NOMO-1 treated with dmso at 0.1 percent for 144 hours (cell line): Measurements from ENCODE around the gene HMCN2.
"Not testable (repeated sequence)": the region's sequence is repeated elsewhere in the genome, so short reads cannot be mapped to it uniquely, and the experiment has no call there.

Experiments used
- DNase-seq: peaks from one replicate; lab custom pipeline; 2025; ENCODE audit not compliant: unreplicated experiment; lab: John Stamatoyannopoulos, UW

HMCN2 gene

DNA sequence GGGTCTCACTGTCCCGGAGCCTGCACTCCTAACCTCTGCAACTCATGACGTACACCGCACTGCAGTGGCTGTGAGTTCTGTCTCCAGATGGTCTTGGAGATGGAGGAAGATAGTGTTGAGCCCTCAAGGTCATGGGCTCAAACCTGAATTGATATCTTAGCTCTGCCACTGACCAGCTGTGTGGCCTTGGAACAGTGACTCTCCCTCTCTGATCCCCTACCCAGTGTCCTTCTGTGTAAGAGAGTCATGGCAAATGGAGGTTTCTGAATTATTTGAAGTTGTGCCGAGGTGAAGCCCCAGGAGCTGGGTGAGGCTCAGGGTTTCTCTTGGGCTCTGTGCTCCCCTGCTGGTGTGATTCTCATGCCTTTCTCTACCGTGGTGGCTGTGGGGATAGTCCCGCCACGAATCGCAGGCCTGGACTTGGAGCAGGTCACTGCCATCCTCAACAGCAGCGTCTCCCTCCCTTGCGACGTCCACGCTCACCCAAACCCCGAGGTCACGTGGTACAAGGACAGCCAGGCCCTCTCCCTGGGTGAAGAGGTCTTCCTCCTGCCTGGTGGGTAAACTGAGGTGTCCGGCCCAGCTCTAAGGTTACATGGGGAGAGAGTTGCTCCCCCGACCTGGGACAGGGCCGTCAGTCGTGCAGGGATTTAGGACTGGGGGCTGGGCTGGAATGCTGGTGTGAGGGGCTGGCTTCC lies 118.6 kb downstream of the HMCN2 start:
- no peak for DNase-seq

DNA sequence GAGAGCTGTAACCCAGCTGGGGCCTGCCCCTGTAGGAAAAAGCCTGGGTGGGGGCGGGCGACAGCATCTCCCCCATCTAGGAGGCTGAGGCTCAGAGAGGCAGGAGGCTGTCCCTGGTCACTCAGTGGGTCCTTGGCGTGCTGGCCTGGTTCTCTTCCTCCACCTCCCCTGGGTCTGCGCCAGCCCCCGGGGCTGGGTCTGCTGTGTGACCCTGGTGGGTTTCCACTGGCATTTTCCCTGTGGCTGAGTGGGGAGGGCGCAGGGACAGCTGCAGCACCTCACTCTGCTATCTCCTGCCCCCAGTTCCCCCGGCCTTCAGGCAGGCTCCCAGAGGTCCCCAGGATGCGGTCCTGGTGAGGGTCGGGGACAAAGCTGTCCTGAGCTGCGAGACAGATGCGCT lies 119.7 kb downstream of the HMCN2 start:
- DNase-seq, result no peak

DNA sequence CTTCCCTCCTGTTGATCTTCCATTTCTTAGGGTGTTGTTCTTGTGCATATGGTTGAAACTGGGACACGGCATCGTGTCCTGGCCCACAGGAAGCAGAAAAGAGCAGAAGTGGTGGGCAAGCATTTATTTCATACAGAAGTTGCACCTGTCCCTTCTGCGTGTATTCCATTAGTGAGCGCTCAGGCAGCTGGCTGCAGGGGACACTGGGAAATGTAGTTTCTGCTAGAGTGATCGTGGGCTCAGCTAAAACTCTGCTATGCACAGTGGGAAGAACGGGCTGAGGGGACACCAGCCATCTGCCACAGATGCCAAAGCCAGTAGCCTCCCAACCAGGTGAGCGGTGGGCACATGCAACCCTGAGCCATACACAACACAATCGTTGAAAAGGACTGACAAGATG lies 121.8 kb downstream of the HMCN2 start:
- no peak for DNase-seq

DNA sequence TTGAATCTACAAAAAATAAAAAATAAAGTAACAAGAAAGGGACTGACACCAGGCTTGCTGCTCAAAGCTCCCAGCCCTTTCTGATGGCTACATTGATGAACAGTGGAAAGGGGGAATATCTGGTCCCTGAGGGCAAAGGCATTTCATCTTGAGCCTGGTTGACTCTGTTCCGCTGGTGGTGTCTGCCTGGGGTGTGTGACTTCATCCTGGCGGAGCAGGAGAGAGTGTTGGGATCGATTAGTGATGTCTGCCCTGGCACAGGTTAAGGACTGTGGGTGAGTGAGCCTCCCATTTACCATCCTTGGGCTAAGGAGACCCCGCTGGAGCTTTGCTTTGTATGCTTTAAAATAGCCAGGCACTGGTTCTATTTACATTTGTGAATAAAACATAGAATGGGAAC lies 122.3 kb downstream of the HMCN2 start:
- no peak for DNase-seq

GRCh38 chr9:130390390-130390789 lies 124.8 kb downstream of the HMCN2 start:
- DNase-seq, result no peak

DNA sequence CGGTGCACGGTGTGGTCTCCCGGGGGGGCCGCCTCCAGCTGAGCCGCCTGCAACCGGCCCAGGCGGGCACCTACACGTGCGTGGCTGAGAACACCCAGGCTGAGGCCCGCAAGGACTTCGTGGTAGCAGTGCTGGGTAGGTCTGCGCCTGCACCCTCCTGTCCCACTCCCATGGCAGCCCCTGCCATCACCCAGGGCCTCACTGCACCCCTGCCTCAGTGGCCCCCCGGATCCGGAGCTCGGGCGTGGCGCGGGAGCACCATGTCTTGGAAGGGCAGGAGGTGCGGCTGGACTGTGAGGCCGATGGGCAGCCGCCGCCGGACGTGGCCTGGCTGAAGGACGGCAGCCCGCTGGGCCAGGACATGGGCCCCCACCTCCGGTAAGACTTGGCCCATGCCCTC lies 125.4 kb downstream of the HMCN2 start:
- no peak for DNase-seq

GRCh38 chr9:130391866-130392265 lies 126.3 kb downstream of the HMCN2 start:
- DNase-seq, result no peak

- no peak for DNase-seq
Measured at GRCh38 chr9:130393681-130394071, 128.1 kb downstream of the HMCN2 start.

DNA sequence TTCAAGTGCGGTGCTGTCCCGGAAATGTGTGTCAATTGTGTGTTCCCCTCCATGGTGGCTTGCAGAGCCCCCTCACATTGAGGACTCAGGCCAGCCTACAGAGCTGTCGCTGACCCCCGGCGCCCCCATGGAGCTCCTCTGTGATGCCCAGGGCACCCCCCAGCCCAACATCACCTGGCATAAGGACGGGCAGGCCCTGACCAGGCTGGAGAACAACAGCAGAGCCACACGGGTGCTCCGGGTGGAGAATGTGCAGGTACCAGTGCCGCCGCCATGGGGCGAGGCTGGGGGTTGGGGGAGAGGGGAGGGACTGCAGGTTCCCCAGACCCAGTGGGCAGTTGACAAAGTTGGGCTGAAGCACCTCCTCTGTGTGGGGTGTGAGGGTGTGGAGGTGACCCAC lies 128.8 kb downstream of the HMCN2 start:
- DNase-seq, result no peak

DNA sequence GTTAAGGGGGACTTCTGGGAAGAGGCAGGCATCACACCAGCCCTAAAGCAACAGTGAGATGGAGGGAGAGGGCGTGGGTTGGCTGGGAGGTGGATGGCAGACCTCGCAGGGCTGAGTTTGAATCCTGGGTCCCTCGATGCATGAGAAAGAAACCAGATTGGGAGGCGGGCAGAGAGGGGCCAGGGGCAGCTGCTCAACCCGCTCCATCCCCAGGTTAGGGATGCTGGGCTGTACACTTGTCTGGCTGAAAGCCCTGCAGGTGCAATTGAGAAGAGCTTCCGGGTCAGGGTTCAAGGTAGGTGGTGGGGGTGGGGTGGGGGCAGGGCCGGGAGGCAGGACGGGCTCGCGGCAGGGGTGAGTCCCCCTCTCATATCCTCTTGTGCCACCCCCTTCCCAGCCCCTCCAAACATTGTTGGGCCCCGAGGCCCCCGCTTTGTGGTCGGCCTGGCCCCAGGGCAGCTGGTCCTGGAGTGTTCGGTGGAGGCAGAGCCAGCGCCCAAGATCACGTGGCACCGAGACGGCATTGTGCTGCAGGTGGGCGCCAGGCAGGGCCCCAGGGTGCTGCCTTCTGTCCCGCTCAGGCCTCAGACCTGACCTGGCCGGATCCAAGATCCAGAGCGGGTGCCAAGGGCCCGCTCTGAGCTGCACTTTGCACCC lies 129.4 kb downstream of the HMCN2 start:
- DNase-seq, result no peak

DNA sequence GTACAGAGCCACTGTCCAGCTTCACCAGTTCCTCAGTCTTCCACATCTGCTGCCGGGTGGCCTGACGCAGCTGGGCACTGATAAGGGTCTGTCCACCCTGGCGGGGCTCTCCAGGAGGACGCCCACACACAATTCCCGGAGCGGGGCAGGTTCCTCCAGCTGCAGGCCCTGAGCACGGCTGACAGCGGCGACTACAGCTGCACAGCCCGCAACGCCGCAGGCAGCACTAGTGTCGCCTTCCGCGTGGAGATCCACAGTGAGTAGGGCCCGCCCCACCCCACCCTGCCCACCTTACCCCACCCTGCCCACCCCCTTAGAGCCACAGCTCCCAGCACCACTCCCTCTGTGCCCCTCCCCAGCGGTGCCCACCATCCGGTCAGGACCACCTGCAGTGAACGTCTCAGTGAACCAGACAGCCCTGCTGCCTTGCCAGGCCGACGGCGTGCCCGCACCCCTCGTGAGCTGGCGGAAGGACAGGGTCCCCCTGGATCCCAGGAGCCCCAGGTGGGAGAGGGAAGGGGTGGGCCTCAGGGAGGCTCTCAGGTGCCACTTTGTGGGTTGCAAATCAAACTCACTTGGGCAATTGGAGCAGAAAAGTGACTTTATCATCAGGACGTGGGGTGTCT lies 130.4 kb downstream of the HMCN2 start:
- DNase-seq, result no peak

GRCh38 chr9:130396581-130396980 lies 131.0 kb downstream of the HMCN2 start:
- DNase-seq, result no peak

DNA sequence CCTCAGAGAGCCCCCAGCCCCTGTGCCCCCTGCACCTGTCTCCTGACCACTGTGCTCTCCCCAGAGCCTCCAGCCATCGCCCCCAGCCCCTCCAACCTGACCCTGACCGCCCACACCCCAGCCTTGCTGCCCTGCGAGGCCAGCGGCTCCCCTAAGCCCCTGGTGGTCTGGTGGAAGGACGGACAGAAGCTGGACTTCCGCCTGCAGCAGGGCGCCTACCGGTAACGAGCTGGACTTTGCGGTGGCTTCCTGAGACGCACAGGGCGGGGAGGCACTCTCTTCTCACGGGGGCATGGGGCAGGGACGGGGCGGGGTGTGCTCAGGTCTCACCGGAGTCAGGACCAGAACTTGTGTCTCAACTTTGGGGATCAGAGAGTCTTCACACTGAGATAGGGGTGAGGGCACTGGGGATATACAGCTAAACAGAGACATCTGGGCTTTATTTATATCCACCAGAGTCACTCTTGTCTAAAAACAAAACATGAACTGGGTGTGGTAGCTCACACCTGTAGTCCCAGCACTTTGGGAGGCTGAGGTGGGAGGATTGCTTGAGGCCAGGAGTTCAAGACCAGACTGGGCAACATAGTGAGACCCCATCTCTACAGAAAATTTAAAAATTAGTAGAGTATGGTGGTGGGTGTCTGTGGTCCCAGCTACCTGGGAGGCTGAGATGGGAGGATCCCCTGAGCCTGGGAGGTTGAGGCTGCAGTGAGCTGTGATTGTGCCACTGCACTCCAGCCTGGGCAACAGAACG lies 133.1 kb downstream of the HMCN2 start:
- no peak for DNase-seq

GRCh38 chr9:130399768-130400167 lies 134.2 kb downstream of the HMCN2 start:
- DNase-seq, result no peak

DNA sequence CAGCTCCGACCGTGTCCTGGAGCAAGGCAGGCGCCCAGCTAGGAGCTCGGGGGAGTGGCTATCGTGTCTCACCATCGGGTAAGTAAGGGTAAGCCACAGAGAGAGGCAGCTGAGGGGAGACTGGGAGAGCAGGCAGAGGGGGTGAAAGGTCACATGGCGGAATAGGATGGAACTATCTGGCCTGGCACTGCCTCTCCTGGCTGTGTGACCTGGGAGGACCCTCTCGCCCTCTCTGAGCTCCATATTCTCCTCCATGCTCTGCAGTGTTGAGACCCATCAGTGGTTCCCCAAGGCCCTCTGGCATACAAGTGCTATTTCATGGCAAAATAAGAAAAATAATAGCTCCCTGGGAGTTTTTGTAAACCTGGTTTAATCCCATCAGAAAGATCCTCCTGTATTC lies 135.3 kb downstream of the HMCN2 start:
- DNase-seq, result no peak

GRCh38 chr9:130401742-130402141 lies 136.2 kb downstream of the HMCN2 start:
- not testable (repeated sequence) for DNase-seq

DNA sequence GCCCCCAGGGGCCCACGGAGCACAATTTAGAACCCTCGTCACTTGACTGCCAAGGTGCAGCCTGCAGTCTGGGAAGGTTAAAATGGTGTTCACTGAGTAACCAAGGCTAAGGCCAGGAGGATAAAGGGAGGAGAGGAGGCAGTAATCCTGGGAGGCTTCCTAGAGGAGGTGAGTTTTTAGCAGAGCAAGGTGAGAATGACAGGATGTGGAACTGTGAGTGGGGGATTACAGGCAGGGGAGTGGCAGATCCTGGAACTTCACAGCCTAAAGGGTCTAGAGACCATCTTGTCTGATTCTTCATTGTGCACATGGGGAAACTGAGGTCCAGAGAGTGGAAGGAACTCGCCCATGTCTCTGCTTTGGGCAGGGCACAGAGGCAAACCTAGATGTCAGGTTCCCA lies 136.7 kb downstream of the HMCN2 start:
- DNase-seq, result no peak

DNA sequence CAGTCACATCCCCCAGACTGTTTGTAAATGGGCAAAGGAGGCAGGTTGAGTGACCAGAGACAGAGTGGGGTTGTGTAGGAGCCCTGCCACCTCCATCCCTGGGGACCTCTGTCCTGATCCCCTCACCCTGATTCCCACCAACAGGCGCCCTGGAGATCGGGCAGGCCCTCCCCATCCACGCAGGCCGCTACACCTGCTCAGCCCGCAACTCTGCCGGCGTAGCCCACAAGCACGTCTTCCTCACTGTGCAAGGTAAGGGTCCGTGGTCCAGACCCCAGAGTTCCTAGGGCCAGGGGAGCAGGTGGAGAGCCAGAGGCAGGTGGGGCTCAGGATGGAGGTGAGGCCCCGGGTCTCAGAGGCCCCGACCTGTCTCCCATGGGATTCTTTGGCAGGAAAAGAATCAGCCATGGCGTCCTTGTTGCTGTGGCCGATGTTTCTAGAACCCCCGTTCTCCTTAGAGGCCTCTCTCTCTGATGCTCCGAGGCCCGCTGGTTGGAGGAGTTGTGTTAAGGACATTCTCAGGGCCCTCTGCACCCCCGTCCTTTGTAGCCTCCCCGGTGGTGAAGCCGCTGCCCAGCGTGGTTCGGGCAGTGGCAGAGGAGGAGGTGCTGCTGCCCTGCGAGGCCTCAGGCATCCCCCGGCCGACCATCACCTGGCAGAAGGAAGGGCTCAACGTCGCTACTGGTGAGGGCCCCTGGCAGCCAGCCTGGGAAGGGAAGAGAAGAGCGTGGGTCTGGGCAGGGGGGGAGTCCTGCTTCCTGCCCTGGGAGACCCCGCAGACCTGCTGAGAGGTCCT lies 137.3 kb downstream of the HMCN2 start:
- DNase-seq, result no peak

- DNase-seq, result no peak
Measured at GRCh38 chr9:130405657-130406257, 140.2 kb downstream of the HMCN2 start.

GRCh38 chr9:130406278-130406895 lies 140.8 kb downstream of the HMCN2 start:
- no peak for DNase-seq
